HG02970 (cell line): ENCODE measurements around the gene RND1.
"Not testable (repeated sequence)": the region's sequence is repeated elsewhere in the genome, so short reads cannot be mapped to it uniquely, and the experiment has no call there.

ENCODE experiments used
- ATAC-seq: cut with Tn5 transposase; IDR thresholded peaks from one replicate; pipeline ENCODE4 v1.9.1; 2021; ENCODE audit warnings: mild to moderate bottlenecking, moderate library complexity, moderate number of reproducible peaks; ENCODE audit not compliant: unreplicated experiment, low FRiP score

The RND1 gene

DNA sequence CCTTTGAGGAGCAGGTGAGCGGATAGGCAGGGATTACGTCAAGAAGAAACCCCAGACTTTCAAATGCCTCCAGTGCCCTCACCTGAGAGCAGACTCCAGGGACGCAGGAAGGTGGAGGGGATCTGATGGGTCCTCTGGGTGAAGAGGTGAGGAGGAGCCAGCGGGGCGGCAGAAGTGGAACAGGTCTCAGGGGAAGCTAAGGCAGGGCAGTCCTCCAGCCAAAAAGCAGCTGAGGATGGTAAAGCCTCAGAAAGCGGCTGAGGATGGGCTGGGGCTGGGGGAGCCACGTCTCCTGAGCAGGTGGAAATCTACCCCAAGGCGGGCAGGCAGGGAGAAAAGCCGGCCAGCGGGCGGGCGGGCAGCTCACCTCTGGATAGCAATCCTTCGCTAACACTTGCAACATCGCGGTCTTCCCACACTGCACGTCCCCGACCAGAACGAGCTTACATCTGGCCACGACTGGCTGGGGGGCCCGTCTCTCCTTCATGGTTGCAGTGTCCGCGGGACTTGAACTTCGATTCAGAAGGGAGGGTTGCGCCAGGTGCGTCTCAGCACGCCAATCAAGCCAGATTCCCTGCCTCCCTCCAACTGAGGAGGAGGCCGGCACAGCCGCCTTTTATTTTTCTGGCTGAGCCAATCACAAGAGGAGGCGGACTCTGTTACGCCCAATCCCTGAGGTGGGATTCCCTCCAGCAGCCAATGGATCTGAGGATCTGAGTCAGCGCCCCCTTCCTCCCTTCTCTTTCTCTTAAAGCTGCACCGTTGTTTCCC lies at the start of gene RND1:
Gene RND1 (minus strand): TSS at position 590 of the 771 bp plus-strand sequence. CDS start 103 bp downstream, at position 487.
- ATAC-seq: peak; percentile 95

DNA sequence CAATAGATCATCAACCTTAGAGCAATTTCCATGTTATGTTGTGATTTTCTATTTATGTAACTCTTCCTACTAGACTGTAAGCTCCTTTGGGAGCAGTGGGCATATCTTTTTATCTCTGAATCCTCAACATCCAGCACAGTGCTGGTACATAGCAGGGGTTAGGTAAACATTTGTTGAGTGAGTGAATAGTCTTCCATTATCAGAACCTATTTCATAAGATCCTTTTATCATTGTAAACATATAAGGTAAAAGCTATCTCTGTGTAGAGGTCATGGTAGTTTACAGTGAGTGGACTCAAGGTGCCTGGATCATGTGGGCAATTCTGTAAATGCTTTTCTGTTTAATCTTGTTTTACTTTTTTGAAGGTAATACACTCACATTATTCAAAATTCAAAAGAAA lies 44.5 kb upstream of the RND1 start:
- ATAC-seq: no peak

DNA sequence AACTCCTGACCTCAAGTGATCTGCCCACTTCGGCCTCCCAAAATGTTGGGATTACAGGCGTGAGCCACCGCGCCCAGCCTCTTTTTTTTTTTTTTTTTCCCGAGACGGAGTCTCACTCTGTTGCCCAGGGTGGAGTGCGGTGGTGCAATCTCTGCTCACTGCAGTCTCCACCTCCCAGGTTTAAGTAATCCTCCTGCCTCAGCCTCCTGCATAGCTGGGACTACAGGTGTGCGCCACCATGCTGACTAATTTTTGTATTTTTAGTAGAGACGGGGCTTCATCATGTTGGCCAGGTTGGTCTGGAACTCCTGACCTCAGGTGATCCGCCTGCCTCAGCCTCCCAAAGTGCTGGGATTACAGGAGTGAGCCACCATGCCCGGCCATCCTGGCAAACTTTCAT lies 44.0 kb upstream of the RND1 start:
- not testable (repeated sequence) for ATAC-seq

DNA sequence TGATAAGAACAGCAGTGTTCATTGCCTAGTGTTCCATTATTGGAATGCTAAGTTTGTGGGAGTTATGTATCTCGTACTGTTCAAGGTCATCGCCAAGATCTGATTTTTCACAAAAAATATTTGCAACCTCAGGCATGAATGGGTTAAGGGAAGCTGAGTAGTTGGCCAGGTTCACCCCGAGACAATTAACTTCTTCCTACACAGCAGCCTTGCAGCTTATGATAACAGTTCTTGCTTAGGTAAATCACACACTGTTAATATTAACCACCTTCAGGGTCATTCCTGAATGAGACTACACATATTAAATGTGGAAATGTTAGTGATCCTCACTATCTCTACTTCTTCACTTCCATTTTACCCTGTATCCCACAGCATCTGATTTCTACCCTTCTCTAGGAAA lies 41.6 kb upstream of the RND1 start:
- no peak for ATAC-seq

DNA sequence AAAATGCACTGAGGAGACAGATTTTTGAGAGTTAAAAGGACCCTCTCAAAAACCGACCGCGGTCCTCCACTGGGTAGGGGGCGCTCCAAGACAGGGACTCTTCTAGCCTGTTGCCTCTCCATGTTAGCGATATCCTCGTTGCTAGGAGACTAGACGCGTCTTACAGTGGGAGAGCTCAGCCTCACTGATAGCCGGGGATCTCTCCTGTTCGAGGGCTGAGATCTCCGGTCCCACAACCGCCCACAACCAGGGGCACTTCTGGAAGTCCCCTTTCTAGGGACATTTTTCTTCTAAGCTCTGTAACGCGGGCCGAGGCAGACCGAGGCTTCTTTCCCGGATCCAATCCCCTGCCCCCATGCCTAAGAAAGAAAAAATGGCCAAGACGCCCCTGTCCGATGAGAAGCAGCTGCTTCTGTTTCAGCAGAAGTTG lies 38.3 kb upstream of the RND1 start:
- no peak for ATAC-seq

DNA sequence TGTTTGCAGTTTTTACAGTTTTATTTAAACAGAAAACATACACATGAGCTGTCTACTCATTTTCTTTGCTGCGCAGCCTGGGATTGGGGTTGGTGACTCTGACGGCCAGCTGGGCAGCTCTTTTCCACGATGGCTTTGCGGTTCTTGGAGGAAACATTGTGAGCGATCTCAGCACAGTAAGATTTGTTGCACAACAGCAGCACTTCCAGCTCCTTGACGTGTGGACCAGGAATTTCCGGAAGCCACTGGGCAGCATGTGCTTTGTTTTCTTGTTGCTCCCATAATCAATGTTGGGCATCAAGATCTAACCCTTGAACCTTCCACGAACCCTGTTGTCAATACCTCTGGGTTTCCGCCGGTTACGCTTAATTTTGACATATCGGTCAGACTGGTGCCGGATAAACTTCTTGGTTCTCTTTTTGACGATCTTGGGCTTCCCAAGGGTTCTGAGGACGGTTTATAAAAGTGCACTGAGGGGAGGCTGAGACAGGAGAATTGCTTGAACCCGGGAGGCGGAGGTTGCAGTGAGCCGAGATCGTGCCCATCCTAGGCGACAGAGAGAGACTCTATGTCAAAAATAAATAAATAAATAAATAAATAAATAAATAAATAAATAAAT lies 37.8 kb upstream of the RND1 start:
- ATAC-seq: no peak

DNA sequence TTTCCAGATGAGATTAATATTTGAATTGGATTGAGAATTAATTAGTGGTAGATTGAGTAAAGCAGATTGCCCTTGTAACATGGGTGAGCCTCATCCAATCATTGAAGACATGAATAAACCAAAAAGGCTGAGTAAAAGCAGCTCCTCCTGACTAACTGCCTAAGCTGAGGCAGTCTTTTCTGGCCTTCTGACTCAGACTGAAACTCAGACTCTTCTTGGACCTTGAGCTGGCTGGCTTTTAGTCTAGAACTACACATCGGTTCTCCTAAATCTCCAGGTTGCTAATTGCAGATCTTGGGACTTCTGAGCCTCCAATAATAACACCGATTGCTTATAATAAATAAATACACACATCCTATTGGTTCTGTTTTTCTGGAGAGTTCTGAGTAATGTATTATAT lies 35.6 kb upstream of the RND1 start:
- ATAC-seq: no peak

DNA sequence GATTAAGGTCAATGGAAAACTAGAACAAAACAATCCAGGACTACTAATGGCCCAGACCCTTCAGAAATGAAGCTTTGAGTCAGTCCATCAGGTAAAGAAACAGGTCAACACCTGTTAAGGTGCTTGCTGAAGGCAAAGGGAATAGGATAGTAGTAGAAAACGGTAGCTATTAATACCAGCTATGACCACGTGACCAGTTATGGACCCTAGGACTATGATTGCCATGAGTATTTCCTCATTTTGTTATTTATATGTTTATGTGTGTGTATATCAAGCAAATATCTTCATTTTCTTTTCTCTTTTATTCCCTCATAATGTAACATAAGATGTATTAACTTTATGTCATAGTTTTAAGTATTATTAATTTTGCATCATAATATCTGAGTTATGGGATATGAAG lies 34.0 kb upstream of the RND1 start:
- no peak for ATAC-seq

DNA sequence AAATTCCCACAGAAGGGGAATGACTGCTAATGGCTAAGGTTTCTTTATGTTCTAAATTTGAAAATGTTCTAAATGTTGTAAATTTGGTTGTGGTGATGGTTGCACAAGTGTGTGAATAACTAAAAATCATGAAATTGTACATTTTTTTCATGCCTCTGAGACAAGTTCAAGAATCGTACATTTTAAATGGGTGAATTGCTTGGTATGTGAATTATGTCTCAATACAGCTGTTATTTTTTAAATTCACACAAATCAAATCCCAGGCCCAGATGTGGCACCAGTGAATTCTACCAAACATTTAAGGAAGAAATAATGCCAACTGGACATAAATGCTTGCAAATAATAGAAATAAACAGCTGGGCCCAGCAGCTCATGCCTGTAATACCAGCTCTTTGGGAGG lies 28.6 kb upstream of the RND1 start:
- ATAC-seq: no peak

DNA sequence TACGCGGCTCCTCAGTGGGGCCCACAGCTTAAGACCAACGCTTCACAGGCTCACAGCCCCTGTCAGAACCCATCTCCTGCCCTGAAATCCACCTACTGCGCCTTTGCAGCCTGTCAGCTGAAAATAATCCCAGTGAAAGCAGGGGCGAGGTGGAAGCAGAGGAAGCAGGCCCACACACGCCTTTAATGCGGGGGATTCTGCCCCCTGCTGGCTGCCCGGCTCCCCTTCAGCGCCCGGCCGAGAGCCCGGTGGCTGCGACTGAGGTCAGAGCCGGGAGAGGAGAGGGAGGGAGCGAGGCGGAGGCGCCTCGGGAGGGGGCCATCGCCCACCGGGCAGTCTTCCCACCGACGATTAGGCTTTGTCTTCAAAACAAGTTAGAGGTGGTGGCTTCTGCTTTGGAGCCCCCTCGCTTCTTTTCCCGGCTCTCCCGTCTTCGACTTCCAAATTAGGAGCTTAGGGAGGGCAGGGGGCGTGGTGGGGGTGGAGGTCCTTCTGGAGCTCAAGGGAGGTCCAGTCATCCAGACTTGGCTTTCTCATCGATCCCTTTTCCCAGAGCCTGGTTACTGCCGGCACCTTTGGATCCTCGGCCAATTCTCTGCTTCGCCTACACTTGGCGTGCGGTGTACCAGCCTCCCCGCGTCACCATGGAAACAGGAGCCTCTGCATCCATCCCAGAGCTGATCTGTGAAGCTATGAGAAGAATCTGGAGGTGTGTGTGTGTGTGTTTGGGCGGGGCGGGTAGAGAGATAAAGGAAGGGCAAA lies 25.2 kb upstream of the RND1 start:
- ATAC-seq: no peak

DNA sequence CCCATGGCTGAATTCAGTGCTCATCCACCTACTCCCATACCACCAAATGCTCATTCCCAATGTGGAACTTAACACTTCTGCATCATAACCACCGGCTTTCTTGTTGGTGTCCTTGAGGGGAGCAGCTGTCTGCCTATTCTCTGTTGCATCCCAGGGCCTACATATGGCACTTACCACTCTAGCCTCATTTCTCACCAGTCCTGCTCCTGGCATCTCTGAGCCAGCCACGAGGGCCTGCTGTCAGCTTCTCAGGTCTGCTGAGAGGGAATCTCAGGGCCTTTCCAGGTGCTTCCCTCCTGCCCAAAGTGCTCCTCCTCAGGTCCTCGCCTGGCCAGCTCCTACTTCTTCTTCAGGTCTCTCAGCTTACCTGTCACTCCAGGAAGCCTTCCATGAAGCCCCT lies 24.0 kb upstream of the RND1 start:
- no peak for ATAC-seq

DNA sequence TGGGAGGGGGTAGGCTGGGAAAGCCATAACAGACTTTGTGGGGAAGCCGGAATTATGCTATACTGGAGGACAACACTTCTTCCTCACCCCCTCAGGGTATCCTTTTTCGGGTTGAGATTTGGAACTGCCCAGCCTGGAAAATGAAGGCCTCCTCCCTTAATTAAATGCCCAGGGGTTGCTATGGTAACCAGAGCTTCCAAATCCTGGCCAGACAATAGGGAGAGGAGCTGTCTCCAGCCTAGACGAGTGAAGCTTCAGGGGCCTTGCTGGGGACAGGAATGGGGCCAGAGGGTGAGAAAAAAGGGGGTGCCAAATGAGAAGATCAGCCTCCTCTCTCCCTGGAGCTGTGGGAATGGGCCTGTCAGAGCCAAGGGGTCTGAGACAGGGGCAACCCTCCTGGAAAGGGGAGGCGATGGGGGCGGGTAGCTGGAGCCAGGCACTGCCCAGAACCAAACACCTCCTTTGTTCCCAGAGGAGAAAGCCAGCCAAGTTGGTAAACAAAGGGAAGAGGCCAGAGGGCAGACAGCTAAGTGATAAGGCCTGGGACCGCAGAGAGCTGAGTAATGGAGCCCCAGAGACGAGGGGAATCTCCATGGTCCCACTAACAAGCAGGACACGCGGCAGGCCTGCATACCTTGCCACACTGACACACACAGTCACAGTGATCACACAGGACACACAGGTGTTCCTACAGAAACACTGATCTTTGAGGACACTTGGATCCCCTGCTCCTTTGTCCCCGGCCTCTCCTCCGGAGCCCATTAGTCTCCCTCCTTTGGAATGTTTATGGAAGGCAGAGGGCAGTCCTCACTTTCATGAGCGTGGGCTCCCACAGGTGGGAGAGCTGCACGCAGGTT lies 17.9 kb upstream of the RND1 start:
- no peak for ATAC-seq

DNA sequence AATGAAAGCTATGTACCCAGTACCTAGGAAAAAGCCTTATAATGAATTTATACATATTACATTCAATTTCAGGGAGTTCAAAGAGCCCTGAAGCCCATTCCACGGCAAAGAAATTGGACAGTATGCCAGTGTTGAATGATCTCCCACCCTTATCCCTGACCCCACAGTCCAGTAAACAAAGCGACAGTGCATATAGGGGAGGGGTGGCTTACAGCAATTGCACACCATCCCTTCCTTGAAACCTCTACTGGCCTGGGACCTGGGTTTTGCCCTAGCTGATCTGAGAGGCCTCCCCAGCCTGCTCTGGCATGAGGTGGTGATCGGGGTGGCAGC lies 17.3 kb upstream of the RND1 start:
- ATAC-seq: no peak

DNA sequence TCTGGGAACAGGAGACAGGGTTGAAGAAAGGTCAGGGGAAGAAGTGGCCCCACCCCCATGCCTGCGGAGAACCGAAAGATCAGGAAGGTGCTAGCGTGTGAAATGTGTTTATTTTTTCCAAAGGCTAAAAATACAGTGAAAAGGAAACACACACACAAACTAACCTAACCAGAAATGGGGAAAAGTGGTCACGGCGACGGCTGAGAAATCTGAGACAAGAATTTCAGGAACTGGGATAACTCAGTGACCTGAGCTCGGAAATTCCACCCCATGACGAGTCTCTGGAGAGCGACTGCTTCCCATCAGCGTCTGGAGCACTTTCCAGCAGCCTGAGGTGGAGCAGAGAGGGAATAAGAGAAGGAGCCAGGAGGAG lies 16.6 kb upstream of the RND1 start:
- ATAC-seq: no peak

DNA sequence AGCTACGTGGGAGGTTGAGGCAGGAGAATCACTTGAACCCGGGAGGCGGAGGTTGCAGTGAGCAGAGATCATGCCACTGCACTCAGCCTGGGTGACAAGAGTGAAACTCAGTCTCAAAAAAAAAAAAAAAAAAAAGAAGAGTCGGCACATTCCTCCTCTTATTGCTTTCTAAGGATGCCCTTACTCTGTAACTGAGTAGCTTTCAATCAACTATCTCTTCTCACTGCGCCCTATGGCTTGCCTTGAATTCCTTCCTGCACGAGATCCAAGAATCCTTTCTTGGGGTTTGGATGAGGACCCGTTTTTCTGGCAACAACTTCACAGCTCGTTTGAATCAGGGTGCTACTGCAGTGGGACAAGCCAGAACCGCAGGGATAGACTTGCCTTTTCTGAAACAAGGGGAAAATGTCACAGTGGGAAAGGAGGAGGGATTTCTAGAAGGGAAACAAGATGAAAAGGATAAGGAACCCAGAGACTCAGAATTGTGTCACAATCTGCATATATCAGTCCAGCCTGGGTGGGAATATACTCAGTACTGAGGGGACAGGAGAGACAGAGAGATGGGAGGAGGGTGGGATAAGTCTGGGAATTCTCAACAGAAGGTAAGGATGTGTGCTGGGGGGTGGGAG lies 16.1 kb upstream of the RND1 start:
- ATAC-seq: no peak

DNA sequence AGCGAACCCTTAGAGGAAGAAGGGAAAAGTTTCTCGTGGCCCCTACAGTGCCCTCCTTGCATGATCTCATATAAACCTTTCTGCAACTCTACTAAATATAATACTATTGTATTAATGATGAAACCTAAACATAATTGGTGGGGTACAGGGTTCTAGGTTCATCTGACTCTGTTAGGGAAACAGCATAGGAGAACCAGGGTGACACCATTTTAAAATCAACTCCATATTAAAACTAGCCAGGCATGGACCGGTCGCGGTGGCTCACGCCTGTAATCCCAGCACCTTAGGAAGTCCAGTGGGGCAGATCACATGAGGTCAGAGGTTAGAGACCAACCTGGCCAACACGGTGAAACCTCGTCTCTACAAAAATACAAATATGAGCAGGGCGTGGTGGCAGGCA lies 15.0 kb upstream of the RND1 start:
- no peak for ATAC-seq

DNA sequence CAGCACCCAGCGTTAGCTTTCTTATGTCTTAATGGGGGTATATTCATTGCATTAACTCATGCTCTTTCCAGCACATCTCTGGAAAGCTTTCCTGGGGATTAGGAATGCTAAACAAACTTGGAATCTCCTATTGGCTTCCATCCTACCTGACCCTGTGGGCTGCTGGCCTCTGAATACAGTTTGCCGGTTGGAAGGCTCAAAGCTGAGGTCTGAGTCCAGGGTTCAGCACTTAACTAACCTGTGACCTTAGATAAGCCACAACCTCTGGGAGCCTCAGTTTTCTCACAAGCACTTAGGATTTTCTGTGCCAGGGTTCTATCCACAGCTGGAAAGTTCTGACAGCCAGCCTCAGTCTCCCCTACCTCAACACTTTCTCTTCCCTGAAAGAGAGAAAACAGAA lies 12.9 kb upstream of the RND1 start:
- no peak for ATAC-seq

DNA sequence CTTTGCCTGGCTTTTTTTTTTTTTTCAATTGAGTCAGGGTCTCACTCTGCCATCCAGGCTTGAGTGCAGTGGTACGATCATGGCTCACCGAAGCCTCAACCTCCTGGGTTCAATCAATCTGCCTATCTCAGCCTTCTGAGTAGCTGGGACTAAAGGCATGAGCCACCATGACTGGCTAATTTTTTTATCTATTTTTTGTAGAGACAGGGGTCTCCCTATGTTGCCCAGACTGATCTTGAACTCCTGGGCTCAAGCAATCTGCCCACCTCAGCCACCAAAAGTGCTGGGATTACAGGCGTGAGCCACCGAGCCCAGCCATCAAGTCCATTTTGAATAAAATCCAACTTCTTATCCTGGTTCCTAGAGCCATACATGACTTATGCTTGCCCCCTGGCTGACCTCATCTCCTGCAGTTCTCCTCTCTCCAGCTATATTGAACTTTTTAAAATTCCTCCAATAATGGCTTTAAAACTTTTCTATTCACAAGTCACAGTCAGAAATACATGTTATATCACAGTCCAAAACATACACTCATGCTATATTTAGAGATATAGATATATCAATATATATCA lies 10.4 kb upstream of the RND1 start:
- no peak for ATAC-seq

DNA sequence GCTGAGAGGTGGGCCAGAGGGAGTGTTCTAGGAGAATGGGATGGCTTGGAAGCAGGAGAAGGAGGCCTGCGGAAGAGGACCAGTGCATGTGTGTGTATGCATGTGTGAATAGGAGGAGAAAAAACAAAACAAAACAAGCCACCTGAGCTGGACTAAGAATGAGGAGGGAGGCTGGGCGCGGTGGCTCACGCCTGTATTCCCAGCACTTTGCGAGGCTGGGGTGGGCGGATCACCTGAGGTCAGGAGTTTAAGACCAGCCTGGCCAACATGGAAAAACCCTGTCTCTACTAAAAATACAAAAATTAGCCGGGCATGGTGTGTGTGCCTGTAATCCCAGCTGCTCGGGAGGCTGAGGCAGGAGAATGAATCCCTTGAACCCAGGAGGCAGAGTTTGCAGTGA lies 7.9 kb upstream of the RND1 start:
- ATAC-seq: not testable (repeated sequence)

DNA sequence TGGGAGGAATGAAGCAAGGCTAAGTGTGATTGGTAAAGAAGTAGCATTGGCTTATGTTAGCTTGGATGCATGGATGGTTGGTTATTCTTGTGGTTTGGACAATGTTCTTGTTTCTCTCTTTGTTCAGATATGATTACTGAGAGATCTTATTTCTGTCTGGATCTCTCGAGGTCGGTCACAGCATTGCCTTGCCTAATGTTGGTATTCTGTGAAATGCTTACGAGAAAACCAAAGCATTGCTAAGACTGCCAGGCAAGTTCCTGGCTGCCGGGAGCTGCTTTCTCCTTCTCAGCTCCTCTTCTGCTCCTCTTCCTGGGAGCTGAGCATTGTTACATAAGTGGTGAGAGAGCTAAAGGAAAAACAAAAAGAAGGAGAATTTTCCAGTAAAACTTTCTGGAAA lies 7.4 kb upstream of the RND1 start:
- ATAC-seq: no peak
